NCI-H1417 (cell line): Measurements from ENCODE around the gene SOX5.

ENCODE experiments used
- DNase-seq, 3 experiments: peaks; one replicate each; lab custom pipeline; 2025; lab: John Stamatoyannopoulos, UW

The SOX5 gene

GRCh38 chr12:23482571-23482970, 466.9 kb downstream of the SOX5 start:
- DNase-seq, result no peak
